AML-193 (cell line): ENCODE measurements around the gene ASCC3.

Experiments
- DNase-seq, 2 experiments: peaks; one replicate each; lab custom pipeline; 2025; lab: John Stamatoyannopoulos, UW

The ASCC3 gene

DNA sequence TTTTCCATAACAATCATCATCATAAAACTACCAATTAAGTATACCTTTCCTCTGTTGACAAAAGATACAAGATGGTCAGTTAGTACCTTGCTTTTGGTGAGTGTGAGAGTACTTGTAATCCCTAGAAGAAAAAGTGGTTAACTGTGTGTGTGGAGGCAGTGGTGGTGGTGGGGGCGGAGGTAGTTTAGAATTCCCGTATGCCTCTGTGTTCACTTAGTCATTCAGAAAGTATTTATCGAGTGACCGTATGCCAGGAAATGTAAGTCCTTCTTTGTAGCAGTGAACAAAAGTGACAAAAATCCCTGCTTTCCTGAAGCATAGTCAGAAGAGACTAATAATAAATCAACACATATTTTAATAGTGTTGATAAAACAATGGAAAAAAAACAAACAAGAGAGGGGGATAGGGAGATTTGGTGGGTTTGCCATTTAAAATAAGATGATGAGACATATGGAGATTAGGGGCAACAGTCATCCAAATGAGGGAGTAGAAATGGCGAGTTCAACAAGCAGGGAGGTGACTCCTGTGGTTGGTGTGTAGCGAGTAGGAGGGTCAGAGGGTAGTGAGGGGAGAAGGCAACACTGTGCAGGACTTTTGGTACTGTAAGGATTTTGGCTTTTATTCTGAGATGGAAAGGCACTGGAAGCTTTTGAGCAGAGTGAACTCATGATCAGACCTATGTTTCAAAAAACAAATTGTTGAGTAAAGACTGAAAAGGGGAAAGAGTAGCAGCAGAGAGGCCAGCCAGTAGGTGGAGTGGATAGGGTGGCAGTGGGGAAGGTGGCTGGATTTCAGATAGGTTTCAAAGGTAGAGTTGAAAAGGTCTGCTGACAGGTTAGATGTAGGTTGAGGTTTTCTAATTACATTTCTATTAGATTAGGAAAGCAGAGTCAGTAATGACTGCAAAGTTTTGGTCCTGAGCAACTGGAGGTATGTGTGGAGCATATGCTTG is 376.1 kb downstream of the ASCC3 start:
- no peak for DNase-seq

DNA sequence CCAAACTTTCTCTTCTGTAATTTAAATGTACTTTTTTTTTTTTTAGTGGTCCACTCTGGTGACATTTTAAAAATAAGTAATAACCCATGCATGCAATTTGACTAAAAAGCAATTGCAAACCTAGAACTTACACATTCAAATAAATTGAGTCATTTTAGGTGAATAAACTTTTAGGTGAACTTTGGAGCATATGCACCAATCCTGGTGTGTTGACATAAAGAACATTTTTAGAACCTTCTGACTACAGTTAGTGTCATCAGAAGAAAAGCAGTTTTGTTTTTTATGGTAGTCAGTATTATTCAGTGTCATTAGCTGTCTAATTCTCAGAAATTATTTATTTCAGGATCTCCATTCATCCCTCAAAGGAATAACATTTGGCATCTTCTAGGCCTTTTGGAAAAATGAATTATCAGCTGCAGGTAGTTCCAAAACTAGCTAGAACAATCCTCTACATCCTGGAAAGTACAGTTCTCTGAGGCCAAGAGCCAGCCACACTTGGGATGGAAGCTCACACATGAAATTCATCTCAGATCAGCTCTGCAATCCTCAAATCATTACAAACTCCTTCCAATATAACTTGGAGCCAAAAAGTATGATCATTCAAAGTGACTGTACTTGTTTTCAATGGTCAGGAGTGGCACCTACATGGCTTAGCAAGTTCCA is 378.0 kb downstream of the ASCC3 start:
- DNase-seq: no peak

DNA sequence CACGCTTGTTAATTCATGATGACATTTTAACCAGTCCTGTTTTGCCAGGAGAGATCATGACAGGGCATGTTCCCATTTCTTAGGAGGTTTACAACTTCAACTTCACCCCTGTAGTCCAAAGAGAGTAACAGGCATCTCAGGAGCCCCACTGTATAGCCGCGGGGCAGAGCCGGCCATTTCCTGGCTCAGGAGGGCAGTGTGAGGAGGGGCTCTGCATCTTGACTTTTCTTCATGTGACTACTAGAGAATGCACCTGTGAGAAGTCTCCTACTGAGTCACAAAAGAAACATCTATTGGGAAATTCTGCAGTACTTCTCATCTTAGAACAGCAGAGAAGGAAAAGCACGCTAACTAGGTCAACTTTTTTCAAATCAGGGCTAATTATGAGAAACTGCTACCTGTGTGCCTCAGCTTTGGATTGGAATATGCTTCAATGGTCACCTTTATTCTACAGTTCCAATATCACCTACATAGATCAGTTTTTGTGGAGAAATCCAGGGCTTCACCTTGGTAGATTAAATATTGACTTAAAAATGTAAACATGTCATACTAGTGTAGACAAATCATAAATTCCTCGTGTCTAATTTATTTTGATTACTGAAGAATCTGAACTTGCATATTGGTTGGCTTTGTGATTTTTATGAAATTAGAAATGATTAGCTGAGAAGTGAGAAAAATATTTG is 387.8 kb downstream of the ASCC3 start:
- DNase-seq: no peak

DNA sequence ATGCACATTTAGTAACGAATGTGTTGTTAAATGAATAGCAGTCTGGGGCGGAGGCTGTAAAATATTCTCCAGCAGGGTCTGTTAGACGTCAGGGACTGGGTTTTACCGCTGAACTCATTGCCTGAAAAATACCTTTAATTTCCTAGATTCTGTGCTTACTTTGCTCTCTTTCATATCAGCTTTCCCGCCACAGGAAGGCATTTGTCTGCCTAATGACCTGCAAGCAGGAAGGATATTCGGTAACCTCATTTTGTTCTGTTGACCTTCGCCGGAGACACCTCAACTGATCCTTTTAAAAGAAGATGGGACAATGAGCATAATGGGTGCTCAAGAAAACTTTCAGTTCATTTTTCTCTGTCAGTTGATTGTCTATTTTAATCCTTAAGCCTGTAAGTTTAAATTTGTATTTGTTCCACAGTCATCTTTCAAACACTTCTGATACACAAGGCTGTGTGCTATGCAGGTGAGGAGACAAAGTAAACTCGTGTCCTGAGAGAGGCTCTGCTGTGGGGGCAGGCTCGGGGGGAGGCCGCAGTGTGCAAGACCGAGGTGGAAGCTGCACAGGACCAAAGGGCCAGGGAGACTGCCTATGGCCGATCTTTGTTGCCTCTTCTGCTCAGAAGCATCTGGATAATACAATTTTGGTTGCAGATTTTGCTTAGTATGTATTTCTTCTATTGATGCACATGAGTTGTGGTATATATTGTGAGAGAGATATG is 389.0 kb downstream of the ASCC3 start:
- no peak for DNase-seq

DNA sequence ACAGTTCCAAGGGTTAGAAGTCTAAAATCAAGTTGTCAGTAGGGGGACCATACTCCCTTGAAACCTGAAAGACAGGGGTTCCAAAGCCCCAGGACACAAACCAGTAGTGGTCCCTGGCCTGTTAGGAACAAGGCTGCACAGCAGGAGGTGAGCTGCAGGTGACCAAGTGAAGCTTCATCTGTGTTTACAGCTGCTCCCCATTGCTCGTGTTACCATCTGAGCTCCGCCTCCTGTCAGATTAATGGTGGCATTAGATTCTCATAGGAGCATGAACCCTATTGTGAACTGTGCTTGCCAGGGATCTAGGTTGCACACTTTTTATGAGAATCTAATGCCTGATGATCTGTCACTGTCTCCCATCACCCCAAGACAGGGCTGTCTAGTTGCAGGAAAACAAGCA is 391.1 kb downstream of the ASCC3 start:
- no peak for DNase-seq

DNA sequence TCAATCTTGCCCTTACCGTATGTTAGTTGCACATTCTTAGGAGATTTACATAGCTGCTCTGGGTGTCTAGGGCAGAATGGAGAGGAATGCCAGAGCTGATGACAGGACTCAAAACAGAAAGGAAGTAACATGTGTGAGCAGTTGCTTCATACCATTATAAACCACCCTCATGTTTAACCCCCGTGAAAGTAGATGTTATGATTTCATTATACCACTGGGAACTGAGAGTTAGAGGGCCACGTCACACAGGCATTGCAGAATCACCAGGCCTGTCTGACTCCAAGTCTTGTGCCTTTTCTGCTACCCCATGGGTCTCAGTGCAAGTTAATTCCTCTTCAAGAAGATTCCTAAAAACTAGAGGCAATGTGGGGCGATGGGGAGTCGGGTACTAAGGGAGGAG is 392.9 kb downstream of the ASCC3 start:
- DNase-seq: peak; percentile 36 to 37

DNA sequence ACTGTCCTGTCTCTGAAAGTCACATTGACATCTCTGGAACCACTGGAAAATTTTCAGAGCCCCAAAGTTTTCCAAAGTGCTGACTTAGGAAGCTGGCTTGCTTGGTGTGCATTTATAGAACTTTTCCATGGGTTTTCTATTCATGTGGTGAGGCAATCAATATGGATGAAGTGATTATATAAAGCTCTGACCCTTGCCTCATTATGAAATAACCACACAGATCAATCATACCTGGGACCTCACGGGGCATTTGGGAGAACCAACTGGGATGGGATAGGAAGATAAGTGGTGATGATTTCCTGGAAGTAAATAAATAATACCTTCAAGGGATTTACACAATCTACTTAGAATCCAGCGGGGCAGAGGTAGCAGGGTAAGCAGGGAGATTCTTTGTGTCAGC is 393.5 kb downstream of the ASCC3 start:
- no peak for DNase-seq

DNA sequence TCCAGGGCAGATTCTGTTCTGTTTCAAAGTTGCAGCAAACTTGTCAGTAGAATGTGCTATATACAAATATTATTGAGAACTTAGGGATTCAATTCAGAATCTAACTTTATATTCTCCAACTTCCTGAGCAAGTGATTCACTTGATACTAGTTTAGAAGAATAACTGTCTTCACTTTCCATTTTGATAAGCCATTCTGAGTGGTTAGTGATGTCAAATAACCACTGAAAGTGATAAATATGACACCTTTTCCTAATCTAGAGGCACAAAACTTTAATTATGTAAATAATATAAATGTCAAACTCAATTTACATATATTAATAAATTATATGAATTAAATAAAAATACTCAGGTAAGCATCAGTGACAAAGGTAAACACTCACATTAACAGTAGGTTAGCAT is 395.9 kb downstream of the ASCC3 start:
- no peak for DNase-seq

DNA sequence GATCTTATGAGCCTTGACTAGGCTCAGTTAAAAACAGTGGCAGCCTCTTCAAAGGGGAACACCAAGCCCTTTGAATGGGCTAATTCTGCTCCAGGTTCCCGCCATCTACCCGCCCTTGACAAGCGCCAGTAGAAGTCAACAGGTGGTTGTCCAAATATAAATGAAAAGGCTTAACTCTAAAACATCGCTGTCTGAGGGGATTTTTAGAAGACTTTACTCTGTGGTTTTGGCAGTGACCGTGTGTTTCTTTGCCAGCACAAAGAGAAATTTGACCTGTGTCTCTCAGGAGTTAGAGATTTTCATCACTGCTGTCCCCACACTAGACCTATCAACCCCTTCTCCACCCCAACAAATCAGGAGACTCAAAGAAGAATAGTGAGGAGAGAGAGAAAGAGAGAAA is 396.7 kb downstream of the ASCC3 start:
- no peak for DNase-seq

DNA sequence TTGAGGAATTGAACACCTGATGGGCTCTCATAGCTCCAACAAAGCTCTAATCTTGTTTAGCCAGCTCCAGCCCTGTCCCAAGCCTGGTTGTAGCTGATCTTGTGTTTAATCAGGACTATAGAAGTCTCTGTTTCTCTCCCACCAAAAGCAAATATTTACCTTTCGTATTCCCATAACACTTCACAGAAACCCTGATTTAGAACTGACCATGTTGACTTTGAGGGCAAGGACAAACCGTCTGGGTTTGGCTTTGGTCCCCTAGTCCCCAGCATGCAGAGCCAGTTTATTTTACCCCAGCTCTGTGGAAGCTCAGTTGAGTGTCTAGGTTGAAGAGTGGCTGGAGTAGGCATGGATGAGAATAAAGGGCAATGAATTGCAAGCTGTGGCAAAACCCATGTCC is 398.4 kb downstream of the ASCC3 start:
- no peak for DNase-seq

DNA sequence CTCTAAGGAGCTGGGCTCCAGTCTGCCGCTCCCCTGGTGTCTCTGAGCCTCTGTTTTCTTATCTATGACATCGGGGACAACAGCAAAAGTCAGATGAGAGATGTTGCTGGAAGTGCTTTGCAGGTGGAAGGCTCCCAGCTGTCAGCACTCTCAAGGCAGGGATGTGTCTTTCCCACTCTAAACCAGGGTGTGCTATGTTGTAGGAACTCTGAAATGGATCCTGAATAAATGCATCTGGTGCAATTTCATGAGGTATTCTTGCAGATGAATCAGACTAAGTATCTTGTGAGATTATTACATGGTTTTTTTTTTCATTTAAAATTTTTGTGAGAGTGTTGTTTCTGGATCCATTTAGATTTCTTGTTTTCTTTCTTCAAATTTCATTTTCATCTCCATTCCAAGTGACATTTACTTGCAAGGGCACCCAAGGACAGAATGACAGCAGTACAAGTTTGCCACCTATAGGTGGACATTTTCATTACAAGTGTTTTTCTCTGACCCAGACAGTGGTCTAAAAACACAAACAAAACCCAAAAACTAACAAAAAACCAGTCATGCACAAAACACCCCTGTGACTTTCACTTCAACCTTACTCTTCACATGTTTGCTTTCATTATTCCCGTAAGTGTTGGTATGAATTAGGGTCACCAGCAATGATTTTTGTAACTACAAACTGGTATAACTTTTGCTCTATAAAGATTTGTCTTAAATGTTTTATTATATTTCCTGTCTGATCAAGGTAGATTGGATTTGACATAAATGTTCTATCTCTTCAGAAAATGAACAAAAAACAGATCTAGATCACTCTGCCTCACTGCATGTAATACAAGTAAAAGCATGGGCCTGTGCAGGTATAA is 401.7 kb downstream of the ASCC3 start:
- DNase-seq: peak; percentile 57 to 64

DNA sequence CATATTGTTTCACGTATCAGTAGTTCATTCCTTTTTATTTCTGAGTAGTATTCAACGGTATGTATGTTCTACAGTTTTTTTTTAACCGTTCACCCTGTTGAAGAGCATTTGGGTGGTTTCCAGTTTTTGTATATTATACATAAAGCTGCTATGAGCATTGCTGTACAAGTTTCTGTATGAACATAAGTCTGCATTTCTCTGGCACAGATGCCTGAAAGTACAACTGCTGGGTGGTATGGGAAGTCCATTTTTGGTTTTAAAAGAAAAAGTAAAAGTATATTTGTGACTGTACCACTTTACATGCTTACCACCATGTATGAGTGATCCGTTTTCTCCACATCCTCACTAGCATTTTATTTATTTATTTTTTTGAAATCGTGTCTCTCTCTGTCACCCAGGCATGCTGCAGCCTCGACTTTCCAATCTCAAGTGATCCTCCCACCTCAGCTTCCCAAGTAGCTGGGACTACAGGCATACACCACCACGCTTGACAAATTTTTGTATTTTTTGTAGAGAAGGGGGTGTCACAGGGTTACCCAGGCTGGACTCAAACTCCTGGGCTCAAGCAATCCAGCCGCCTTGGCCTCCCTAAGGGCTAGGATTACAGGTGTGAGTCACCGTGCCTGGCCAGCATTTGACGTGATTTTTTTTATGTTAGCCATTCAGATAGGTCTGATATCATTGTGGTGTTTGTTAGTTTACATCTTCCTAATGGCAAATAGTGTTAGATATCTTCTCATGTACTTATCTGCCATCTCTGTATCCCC is 405.4 kb downstream of the ASCC3 start:
- DNase-seq: no peak

DNA sequence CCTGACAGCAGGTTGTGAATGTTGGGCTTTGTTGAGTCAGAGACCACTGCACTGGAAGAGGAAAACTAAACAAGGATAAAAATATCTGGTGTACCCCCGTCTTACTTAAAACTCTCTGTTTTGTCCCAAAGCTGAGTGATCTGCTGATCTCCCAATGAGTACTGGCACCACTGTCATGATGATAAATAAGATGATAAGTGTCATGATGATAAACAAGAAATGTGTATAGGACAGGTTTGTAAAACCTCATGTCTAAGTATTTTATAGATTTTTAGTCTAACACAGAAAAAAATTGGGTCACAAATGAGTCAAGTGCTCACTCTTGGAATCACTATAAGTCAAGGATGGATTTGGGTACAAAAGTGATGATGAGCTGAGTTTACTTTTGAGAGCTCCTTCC is 407.9 kb downstream of the ASCC3 start:
- no peak for DNase-seq

DNA sequence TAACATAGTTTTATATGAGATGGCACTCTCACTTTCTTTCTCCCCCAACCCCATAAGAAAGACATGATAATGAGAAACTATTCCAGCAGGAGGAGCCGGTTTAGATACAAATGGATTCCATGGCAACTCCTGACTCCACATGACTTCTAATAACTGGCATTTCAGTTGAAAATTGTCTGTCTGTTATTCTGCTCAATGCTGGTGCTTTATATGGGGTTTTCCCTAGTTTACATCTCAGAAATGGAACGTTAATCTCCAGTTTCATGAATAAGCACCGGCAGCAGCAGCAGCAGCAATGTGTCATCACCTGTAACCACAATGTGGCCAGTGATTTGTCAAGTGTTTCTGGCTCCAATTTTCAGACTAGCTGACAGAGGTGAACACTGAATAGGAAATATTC is 408.5 kb downstream of the ASCC3 start:
- no peak for DNase-seq

DNA sequence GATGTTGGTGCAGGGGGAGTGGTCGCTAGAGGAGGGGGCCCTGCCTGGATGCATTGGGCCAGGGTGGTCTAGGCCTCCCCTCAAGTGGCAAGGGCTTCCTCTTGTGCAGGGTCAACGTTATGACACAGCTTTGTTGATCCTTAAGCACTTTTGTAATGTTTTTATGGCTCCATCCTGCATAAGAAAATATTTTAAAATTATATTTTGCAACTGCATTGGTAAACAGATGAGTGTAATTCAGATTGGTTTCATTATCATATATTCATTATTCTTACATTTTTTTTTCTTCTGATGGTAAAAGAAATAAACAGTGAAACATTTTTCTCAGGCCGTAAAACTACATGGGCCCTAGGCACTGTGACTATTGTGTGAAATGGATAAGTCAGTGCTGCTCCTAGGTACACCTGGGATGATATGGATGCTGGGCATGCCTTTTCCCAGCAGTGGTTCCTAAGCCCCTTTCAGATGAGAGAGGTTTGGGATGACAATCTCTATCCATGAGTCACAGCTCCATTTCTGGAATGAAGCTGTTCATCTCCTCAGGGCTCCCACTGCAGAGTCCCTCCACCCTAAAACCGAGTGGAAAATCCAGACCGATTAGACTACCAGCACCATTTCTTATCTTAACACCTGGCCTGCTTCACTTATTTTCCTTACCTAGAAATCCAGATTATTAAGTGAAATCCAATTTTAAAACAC is 410.6 kb downstream of the ASCC3 start:
- no peak for DNase-seq

DNA sequence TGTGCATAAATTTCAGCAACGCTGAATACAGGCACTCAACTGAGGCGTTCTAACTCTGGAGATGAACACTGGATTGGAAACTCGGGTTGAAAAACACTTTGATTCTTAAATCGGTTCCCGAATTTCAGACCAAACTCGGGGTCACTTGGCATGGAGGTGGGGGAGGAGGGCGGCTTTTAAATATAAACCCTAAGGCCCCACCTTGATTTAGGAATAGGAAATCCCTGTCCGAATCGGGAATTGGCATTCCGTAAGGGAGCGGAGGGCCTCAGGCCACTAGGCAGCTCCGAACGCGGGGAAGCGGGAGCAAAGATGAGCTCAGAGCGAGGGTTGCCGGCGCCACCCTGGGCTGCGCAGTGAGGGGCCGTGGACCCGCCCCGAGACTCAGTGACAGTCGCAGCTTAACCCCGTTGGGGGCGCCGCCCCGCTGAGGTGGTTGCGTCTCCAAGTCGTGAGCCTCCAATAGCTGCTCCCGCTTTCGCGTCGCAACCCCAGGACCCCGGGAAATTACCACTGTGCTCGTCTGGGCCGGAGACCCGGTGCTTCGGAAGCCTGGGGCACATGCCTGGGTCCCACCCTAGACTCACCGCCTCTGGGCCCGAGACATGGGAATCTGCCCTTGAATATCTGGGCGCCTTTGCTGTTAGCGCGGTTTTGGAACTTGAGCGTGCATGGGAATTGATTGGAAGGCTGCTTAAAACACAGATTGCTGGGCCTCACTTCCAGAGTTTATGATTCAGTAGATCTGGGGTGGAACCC is 411.8 kb downstream of the ASCC3 start:
- DNase-seq: no peak

DNA sequence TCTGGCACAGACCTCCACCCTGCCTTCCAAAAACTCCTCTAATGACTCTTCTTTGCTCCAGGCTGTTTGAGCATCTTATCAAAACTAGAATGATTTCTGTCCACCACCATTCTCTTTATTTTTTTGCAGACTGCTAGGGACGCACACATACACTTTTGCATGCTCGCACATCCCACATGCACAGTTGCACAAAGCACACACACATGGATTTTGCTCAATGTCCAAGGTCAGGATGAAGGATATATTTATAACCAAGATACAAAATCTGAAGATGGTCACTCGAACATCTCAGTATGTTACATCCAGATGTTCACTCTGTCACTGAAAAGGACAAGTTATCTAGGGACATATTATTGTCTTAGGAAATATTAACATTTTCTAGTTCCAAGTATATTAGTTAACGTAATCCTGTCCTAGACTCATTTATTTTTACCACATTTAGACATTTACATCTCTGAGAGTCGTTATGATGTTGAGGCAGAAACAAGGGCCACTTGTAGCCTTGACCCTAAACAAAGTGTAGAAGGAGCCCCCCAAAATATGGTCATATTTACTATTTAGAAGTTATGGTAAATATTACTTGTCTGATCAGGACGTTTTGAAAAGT is 413.0 kb downstream of the ASCC3 start:
- no peak for DNase-seq

DNA sequence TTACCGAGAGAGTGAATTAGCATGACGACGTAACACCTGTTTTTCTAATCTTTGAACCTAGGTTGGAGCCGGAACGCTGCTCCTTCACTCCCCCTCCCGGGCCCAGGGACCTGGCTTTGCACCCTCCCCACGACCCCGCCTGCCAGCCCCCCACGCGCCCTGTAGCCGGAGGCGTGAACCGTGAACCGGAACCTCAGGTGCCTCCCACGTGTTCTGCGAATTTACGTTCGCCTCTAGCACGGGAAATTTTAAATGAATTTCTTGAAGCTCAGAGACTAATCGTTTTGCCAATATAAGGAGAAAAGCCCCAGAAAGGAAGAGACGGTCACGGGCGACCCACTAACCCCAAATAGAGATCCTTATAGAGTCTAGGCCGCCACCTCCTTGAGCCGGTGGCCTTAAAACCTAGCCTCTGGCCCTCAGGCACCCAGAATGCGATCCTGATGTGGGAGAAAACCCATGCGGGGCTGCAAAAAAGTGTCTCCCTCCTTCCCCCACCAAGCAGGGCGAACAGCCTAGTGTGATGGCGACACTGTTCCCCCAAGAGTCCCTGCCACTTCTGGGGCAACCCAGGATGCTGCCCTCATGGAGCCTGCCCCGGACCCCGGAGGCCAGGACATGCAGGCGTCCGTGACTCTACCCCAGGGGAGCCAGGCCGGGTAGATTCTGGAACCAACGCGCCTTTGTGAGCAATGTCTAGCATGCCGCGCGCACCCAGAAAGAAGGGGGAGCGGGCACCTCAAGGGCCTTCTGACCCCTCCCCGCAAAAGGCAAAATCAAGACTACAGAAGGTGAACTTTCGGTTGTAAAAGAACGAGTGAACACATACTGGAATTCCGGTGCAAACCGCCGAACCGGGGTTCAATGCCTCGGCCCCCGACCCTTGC is 413.8 kb downstream of the ASCC3 start:
- DNase-seq: no peak
